ENCODE data around the gene TMEM53.
A peak's percentile ranks its signal among the peaks of the same experiment; 100 is the strongest.
"Not testable (repeated sequence)": the region's sequence is repeated elsewhere in the genome, so short reads cannot be mapped to it uniquely, and the experiment has no call there.

TMEM53 gene

DNA sequence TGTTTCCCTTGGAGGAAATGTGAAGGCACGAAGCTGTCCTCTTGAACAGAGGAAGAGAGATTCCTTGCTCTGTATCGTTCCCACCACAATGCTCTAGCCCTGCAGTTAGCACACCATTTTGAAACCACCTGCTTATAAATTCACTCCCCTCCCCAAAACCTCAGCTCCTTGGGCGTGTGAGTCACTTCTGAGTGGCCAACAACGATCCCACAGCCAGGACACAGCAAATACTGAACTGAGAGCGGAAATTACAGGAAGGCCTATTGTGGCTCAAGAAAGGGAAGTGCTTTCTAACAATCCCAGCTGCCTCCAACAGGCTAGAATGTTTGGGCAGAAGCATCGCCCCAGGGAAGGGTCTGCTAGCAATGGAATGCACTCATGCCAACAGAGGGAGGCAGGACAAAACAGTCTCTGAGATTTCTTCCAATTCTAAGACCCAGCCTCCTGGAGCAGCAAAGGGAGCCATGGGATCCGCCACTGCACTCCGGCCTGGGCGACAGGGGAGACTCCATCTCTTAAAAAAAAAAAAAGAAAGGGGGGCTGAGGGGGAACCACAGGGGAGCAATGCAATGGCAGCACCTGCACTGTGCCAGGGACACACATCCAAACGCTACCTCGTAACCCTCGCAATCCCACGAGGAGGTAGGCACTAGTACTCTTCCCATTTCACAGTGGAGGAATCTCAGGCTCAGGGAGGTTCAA, 1.9 kb downstream of the TMEM53 start:
- no peak for DNase-seq (ENCODE audit: low read depth)

DNA sequence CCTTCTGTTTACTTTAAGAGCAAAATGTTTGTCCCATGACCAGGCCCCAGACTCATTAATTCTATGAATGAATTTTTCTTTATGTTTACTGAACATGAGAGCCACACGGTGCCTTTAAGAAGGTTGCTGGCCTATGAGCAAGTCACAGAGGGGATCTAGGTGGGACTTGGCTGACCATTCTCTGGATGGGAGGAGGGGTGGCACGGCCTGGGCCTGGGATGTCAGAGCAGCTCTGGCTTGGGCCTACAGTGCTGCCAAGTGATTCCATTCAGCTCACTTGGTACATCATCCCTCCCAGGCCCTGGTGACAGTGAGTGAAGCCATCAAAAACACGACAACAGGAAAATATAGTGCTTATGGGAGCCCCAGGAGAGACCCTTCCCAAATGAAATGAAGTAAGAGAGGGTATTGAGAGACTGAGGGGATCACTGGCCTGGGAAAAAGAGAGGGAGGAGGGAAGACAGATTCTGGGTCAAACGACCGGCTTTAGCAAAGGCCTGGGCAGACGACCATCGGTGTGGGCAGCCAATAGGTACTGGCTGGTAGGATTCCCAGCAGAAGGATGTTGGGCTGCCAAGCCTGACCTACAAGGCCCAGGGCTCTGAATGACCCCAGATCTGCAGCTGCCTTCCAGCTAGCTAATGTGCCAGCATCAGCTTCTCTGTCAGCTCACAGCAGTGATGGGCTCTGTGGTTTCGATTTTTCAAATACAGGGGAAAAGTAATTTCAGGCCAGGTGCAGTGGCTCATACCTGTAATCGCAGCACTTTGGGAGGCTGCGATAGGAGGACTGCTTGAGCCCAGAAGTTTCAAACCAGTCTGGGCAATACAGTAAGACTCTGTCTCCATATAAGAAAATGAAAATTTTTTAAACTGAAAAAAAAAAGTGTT, 3.3 kb downstream of the TMEM53 start:
- DNase-seq (ENCODE audit: low read depth), result no peak

DNA sequence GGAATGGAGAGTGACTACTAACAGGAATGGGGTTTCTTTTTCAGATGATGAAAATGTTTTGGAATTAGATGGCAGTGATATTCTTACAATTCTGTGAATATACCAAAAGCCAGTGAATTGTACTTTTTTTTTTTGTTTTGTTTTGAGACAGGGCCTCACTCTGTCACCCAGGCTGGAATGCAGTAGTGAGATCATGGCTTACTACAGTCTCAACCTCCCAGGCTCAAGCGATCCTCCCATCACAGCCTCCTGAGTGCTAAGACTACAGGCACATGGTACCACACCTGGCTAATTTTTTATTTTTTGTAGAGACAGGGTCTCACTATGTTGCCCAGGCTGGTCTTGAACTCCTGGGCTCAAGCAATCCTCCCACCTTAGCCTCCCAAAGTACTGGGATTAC, 7.6 kb downstream of the TMEM53 start:
- not testable (repeated sequence) for DNase-seq (ENCODE audit: low read depth)

DNA sequence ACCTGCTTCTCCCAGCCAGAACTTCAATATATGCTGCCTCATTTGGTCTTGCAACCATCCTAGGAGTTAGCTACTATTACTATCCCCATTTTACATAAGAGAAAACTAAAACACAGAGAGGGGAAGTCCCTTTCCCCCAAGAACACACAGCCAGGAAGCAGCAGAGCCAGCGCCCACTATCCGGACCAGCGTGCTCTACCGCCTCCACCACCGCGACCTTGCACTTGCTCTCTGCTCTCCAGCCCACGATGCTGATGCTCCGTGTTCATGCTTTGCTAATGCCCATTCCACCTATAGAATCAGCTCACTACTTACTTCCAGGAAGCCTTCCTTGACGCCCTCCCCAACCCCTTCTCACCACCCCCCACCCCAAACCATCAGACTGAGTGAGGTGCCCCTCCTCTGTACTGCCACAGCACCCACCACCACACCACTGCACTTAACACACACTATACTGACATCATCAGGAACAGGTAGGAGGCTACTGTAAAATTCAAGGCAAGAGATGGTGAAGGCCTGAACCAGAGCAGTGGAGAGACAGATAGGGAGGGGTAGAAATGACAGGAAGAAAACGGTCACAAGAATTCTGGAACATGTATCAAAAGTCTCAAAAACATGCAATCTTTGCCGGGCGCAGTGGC, 9.4 kb downstream of the TMEM53 start:
- DNase-seq (ENCODE audit: low read depth), result no peak

DNA sequence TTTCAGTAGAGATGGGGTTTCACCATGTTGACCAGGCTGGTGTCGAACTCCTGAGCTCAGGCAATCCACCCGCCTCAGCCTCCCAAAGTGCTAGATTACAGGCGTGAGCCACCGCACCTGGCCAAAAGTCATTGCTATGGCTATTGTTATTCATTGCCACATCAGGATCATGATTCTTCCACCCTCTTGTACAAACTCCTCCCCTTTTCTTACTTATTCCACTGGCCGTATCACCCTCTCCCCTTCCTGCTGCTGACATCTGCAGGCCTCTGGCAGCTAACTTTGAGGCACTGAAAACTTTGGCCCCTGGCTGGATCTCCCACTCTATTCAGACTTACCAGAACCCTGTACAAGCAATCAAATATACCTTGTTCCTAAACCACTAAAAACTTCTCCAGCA, 10.9 kb downstream of the TMEM53 start:
- DNase-seq (ENCODE audit: low read depth), result no peak

DNA sequence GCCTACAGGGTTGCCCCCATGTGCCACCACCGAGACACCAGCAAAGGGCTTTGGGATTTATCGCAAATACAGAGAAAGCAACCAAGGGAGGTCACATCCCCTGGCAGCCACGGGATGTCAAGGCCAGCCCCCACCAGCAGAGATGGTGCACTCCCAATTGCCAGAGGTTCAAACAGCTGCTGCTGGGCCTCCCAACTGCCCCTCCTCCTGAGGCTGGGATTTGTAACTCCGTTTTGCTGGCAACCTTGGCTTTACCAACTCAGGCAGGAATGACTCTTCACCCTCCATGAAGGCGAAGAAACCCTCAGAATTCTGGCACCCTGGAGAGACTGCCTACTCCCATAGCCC, 11.6 kb downstream of the TMEM53 start:
- no peak for DNase-seq (ENCODE audit: low read depth)

DNA sequence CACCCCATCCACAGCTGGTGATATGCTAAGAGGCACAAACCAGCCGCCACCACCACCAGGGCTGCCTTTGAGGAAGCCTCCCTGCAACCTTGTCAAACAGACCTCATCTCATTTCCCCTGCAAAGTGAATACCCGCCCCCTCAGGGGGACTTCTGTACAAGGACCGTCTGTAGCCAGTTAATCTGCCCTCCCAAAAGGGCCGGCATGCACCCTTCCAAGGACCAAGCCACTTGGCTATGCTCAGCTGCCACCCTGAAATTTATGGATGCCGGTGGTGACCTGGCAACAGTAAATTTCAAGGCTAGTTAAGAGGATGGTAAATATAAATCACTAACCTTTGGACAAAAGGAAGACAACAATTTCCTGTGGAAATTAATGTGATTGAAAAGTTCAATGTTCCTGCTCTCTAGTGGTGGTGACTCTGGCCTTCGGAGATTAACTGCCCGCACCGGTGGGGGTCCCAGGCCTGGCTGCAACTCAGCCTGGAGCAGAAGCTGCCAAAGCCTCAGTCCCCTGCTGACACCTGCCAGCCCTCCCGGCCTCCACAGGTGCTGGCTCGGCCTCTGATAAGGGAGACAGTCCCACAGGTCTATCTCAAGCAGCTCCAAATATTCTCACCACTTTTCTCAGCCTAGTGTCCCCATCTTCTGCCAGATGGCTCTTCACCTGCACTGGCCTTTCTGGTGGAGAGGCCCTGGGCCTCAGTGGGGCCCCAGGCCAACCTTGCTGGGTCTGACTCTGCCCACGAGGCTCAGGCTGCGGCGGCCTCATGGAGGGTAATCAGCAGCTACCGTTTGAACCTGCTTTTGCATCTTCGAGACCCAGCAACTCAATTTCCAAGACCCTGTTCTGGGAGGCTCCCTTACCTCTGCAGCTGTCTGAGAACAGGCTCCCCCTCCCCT, 12.2 kb downstream of the TMEM53 start:
- DNase-seq (ENCODE audit: low read depth), result no peak

DNA sequence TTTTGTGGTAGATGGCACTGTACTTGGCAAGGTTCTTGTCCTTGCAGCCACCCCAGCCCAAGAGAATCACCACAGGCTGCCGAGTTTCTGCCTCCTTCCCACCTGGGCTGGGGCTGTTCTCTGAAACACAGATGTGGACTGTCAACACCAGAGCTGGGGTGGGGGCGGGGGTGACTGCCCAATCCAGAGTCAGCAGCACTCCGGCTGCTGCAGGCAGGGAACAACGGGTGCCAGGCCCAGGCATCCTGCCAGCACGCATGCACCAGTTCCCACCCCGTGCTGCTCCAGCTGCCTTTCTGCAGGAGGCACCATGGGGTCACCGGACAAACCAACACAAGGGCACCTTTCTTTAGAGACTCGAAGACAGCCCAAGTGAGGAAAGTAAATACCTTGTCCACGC, 14.1 kb downstream of the TMEM53 start:
- DNase-seq (ENCODE audit: low read depth), result peak; percentile 21

DNA sequence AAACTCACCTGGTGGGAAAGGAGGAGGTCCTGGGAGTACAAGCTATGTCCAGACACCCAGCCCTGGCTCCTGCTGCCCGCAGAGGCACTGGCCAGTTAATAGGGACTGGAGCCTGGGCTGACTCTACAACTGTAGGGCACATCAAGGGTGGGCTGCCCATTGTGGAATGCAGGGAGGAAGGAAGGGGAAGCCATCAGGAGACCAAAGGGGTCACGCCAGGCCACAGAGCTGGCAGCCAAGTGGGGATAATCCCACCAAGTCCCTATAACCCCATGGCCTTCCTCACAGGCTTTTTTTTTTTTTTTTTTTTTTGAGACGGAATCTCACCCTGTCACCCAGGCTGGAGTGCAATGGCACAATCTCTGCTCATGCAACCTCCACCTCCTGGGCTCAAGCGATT, 14.7 kb downstream of the TMEM53 start:
- DNase-seq (ENCODE audit: low read depth), result no peak

DNA sequence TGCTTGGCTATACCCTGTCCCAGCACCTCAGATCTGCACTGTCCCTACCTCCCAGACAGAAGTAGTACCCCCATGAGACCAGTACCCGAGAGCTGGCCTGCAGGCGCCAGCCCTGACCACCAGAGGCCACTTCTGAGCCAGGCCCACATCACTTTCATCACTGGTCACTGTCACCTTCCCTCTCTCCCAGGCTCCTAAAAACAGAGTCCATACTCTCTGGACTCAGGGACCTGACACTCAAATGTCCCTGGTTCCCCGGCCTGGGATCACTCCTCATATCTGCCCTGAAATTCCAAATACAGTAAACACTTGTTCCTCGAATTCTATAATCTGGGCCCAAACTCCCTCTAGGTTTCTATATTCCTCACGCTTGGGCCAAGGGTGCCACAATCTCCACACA, 18.7 kb downstream of the TMEM53 start:
- no peak for DNase-seq (ENCODE audit: low read depth)

DNA sequence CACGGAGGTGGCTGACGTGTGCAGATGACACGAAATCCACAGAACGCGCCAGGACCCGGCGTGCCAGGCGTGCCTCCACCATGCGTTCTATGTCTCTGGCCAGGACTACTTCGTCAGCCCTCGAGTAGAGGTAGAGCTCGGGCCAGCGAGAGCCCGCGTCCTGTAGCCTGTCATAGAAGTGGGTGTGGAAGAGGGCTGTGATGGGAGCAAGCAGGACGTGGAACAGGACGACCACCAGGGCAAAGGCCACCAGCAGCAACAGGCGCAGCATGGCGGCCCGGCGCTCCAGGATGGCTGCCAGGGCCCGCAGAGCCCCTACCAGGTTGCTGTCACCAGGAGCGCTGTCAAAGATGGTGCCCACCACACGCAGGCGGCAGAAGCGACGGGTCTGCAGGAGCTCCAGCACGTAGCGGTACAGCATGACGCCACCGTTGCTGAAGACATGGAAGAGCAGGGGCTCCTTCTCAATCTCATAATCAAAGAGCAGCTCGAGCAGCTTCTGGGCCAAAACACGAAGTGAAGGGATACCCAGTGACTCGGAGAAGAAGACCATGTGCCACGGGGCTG, 19.6 kb downstream of the TMEM53 start:
- no peak for DNase-seq (ENCODE audit: low read depth)

DNA sequence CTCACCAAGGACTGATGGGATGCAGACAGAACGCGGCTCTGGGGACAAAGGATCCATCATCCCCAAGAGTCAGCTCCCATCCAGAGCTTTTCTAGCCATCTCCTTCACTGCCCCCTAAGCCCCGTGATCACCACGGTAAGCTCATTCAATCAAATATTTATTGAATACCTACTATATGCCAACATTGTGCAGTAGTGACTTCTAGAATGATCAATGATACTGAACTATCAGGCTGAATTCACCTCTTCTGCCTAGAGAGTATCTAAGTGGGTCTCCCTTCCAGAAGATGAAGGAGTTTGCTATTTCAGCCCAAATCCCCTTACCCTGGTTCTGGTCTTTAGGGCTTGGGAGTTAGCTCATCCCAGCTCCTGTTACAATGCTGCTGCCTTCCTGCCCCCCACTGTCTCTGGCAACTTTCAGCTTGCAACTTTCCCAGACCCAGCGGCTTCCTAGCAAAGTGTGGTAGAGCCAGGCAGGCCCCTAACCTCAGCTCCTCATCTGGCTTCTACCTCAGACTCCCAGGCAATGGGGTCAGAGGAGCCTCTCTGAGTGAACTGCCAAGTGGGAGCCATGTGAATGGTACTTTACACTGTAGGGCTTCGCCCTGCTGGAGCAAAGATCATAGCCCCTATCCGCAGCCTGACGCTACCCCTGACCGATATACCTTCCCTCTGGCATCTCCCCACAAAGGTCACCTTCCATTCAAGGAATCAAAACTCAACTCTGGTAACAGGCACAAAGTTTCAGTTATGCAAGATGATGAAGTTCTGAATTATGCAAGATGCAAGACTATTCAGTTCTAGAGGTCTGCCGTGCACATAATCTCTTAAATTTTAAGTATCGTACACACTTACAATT, 20.9 kb downstream of the TMEM53 start:
- no peak for DNase-seq (ENCODE audit: low read depth)

DNA sequence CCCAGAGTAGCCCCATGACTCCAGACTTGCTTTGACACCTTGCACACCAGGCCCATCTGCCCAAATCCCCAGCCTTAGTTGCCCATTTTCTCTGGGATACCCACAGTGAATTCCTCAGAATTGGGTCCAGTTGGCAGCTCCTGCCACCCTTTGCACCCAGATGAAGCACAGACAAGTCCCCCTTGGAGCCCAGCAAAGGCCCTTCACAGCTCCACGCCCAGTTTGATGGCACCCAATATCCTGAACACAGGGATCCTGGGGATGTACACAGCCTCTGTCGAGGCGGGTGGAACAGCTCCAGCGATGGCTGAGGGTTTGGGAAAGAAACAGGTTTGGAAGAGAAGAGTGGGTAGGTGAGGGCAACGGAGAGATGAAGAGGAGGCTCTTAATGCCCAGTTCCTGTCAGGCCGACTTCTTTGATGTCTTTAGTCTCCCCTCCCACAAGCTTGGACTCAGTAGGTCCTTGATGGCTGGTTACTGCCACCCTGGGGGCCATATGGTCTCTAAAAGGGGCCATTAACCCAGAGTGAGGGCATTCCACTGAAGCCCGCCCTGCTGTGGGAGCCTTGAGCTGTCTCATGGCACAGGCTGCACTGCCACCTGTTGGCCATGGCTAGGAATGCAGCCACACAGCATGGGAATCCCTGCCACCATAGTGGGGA, 21.7 kb downstream of the TMEM53 start:
- DNase-seq (ENCODE audit: low read depth), result peak; percentile 40

DNA sequence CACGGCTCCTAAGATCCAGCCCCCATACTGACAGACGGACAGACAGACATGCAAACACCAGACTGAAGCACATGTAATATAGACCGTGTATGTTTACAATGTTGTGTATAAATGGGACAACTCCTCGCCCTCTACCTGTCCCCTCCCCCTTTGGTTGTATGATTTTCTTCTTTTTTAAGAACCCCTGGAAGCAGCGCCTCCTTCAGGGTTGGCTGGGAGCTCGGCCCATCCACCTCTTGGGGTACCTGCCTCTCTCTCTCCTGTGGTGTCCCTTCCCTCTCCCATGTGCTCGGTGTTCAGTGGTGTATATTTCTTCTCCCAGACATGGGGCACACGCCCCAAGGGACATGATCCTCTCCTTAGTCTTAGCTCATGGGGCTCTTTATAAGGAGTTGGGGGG, 23.2 kb downstream of the TMEM53 start:
- no peak for DNase-seq (ENCODE audit: low read depth)

DNA sequence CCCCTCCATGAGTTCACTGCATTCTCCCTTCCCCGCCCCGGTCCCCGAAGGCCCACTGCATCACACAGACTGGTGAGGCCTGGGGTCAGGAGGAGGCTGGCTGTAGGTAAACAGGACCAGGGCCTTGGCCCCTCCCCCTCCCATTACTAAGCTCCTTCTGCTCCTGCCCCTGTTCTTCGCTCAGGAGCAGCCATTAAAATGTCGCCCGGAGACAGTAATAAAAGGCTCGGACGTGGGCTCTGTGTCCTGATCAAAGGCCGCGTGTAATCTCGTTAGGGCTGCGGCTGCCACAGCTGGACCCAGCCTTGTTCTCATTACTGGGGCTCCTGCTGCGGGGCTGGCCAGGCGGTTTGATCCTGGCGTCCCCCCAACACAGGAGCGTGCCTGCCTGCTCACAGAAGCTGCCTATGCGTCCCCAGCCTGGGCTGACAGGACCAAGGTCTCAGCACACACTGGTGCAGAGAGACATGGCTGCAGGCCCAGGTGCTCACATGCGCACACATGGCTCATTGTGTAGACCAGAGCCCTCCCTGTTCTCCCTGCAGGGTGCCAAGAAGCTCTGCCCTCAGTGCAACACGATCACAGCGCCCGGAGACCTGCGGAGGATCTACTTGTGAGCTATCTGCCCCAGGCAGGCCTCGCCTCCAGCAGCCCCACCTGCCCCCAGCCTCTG, 24.0 kb downstream of the TMEM53 start:
- DNase-seq (ENCODE audit: low read depth), result no peak

DNA sequence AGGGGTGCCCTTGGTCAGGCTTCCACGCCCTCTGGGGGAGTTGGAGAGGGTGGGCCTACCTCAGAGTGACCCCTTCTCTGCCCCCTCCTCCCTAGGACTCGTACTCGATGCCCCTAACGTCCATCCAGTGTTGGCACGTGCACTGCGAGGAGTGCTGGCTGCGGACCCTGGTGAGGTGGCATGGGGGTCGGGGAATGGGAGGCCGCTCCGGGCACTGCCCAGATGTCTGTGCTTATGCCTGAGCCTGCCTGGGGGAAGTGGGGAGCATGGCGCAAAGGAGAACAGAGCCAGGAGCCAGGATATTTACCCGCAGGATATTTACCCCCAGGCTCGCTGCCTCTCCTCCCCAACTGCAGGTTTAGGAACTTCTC, 24.5 kb downstream of the TMEM53 start:
- DNase-seq (ENCODE audit: low read depth), result no peak

DNA sequence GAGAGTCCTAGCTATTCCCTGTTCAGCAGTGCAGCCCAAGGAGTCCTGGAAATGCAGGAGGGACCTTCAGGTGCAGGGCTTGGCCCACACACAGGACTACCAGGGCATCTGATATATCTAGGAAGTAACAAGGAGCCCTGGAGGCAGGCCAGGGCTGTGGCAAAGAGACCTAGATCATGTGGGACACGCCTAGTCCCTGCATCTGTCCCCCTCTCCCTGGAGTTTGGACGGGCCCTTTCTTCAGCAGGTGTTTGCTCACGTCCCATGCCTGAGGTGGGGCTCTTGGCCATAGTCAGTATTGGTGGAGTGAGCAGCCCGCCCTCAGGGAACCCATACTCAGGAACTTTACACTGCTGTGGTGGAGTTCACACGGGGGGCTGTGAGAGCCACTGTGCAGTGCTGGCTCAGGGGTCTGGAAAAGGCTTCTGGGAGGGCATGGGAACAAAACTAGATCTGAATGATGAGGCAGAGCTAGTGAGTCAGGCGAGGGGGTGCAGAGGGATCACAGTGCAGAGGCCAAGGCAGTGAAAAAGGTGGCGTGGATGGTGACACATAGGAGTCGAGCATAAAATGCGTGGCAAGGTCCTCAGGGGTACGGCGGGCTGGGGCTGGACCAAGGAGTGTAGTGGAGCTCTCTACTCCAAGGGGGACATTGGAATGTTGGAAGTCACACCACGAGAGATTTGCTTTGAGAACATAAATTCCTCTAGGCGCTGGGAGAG, 25.6 kb downstream of the TMEM53 start:
- no peak for DNase-seq (ENCODE audit: low read depth)

DNA sequence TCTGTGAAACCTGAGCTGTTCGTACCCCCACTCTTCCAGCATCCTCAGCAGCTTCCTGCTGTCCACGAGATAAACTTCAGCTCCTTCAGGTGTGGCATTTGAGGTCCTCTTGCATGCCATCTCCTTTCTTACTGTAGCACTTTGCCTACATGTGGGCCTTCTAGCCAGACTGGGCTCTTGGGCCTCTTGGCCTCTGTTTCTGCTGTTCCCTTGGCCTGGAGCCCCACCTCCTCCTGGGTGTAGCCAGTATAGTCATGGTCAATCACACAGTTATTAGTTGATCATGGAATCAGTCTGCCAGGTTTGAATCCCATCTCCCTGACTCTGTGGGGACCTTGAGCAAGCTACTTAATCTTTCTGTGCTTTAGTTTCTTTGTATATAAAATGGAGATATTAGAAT, 26.4 kb downstream of the TMEM53 start:
- DNase-seq (ENCODE audit: low read depth), result no peak
